ENCODE measurements around the gene TENM4. TPM values are rescaled to one million over a fixed set of nuclear protein-coding genes. Genes with fewer than 3 reads are reported as not detected.

Gene TENM4
- total and polyA plus RNA-seq, 4 experiments from 2014 or later, result 0.25 to 0.28 TPM; not detected in 2

GRCh38 chr11:78909386-78909785, 531.4 kb downstream of the TENM4 start:
- ChIA-PET CTCF (ENCODE audit: partially characterized antibody) (no interaction called here), POLR2A (ENCODE audit: partially characterized antibody) (no interaction called here)
- no peak for DNase-seq
- Histone ChIP-seq H3K4me1 (ENCODE audit: insufficient read depth, low read length) (no peaks in the 10 kb centered on the region), H3K36me3 (ENCODE audit: insufficient read depth, low read length) (no peaks in the 10 kb centered on the region), H3K9me3 (ENCODE audit: control insufficient read depth in 1 of 2, low read length in 2 of 2) (no peaks in the 10 kb centered on the region), H3K27me3 (ENCODE audit: insufficient read depth, low read length) (no peaks in the 10 kb centered on the region), H3K4me3 (ENCODE audit: low read length in 2 of 2) (no peak overlapping the region), H3K27ac (ENCODE audit: low read depth, low read length) (no peak overlapping the region)
- no peak overlapping the region for H3K4me3 Mint-ChIP-seq
- peaks cover 0 to 1% (median 0%) of the 10 kb centered on the region in 4 donors for H3K4me1 Mint-ChIP-seq
- no peak overlapping the region for H3K27ac Mint-ChIP-seq
- peaks cover 0 to 2% of the 10 kb centered on the region in 2 donors for H3K27me3 Mint-ChIP-seq
- no peaks in the 10 kb centered on the region for H3K36me3 Mint-ChIP-seq
- H3K9me3 Mint-ChIP-seq, result no peaks in the 10 kb centered on the region
- intact Hi-C loops (cut with micrococcal nuclease), result no loop called here

- Histone ChIP-seq H3K4me1 (ENCODE audit: insufficient read depth, low read length) (no peaks in the 10 kb centered on the region), H3K9me3 (ENCODE audit: control insufficient read depth in 1 of 2, low read length in 2 of 2) (no peaks in the 10 kb centered on the region), H3K27ac (ENCODE audit: low read depth, low read length) (no peak overlapping the region), H3K36me3 (ENCODE audit: insufficient read depth, low read length) (no peaks in the 10 kb centered on the region), H3K4me3 (ENCODE audit: low read length in 2 of 2) (no peak overlapping the region), H3K27me3 (ENCODE audit: insufficient read depth, low read length) (no peaks in the 10 kb centered on the region)
- H3K4me3 Mint-ChIP-seq, result no peak overlapping the region
- intact Hi-C loops (cut with micrococcal nuclease), result no loop called here
- no peak overlapping the region for H3K27ac Mint-ChIP-seq
- ChIA-PET POLR2A (ENCODE audit: partially characterized antibody) (no interaction called here), CTCF (ENCODE audit: partially characterized antibody) (no interaction called here)
- H3K27me3 Mint-ChIP-seq, result peaks cover 3% of the 10 kb centered on the region in 2 donors
- no peaks in the 10 kb centered on the region for H3K4me1 Mint-ChIP-seq
- H3K9me3 Mint-ChIP-seq, result no peaks in the 10 kb centered on the region
- DNase-seq, result no peak
- H3K36me3 Mint-ChIP-seq, result no peaks in the 10 kb centered on the region
Observed at GRCh38 chr11:78907636-78908035, 533.2 kb downstream of the TENM4 start.

GRCh38 chr11:78906566-78906965, 534.3 kb downstream of the TENM4 start:
- Histone ChIP-seq H3K27ac (ENCODE audit: low read depth, low read length) (no peak overlapping the region), H3K36me3 (ENCODE audit: insufficient read depth, low read length) (no peaks in the 10 kb centered on the region), H3K27me3 (ENCODE audit: insufficient read depth, low read length) (no peaks in the 10 kb centered on the region), H3K9me3 (ENCODE audit: control insufficient read depth in 1 of 2, low read length in 2 of 2) (no peaks in the 10 kb centered on the region), H3K4me1 (ENCODE audit: insufficient read depth, low read length) (no peaks in the 10 kb centered on the region), H3K4me3 (ENCODE audit: low read length in 2 of 2) (no peak overlapping the region)
- H3K36me3 Mint-ChIP-seq, result no peaks in the 10 kb centered on the region
- ChIA-PET POLR2A (ENCODE audit: partially characterized antibody) (no interaction called here), CTCF (ENCODE audit: partially characterized antibody) (no interaction called here)
- H3K4me3 Mint-ChIP-seq, result no peak overlapping the region
- no peaks in the 10 kb centered on the region for H3K4me1 Mint-ChIP-seq
- H3K9me3 Mint-ChIP-seq, result no peaks in the 10 kb centered on the region
- H3K27me3 Mint-ChIP-seq, result peaks cover 4 to 5% of the 10 kb centered on the region in 2 donors
- no peak for DNase-seq
- intact Hi-C loops (cut with micrococcal nuclease), result no loop called here
- H3K27ac Mint-ChIP-seq, result no peak overlapping the region

DNA sequence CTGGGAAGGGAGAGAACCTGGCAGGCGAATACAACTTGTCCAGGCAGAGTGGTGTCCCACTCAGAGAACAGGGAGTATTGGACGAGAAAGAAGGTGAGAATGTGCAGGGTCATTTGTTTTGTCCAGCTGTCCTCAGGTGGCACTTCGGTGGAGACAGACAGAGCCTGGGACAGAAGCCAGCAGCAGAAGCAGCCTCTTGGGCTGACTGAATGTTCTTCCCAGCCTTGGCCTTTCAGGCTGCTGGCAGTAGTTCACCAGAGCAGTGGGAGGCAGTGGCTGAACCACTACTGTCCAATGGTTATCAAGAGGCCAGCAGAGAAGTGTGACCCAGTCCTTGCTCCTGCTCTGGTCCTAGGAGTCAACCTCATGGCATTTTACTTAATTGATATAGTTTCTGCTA, 535.1 kb downstream of the TENM4 start:
- Mint-ChIP-seq H3K4me3 (no peak overlapping the region), H3K36me3 (no peaks in the 10 kb centered on the region), H3K4me1 (no peaks in the 10 kb centered on the region), H3K27ac (no peak overlapping the region), H3K27me3 (peaks cover 6 to 7% of the 10 kb centered on the region in 2 donors), H3K9me3 (no peaks in the 10 kb centered on the region)
- no peaks in the 10 kb centered on the region for H3K4me1 ChIP-seq (ENCODE audit: insufficient read depth, low read length)
- H3K36me3 ChIP-seq (ENCODE audit: insufficient read depth, low read length), result no peaks in the 10 kb centered on the region
- ChIA-PET CTCF (ENCODE audit: partially characterized antibody) (no interaction called here), POLR2A (ENCODE audit: partially characterized antibody) (no interaction called here)
- no peaks in the 10 kb centered on the region for H3K27me3 ChIP-seq (ENCODE audit: insufficient read depth, low read length)
- DNase-seq, result no peak
- H3K4me3 ChIP-seq (ENCODE audit: low read length in 2 of 2), result no peak overlapping the region
- no peak overlapping the region for H3K27ac ChIP-seq (ENCODE audit: low read depth, low read length)
- no peaks in the 10 kb centered on the region for H3K9me3 ChIP-seq (ENCODE audit: control insufficient read depth in 1 of 2, low read length in 2 of 2)
- intact Hi-C loops (cut with micrococcal nuclease), result no loop called here

DNA sequence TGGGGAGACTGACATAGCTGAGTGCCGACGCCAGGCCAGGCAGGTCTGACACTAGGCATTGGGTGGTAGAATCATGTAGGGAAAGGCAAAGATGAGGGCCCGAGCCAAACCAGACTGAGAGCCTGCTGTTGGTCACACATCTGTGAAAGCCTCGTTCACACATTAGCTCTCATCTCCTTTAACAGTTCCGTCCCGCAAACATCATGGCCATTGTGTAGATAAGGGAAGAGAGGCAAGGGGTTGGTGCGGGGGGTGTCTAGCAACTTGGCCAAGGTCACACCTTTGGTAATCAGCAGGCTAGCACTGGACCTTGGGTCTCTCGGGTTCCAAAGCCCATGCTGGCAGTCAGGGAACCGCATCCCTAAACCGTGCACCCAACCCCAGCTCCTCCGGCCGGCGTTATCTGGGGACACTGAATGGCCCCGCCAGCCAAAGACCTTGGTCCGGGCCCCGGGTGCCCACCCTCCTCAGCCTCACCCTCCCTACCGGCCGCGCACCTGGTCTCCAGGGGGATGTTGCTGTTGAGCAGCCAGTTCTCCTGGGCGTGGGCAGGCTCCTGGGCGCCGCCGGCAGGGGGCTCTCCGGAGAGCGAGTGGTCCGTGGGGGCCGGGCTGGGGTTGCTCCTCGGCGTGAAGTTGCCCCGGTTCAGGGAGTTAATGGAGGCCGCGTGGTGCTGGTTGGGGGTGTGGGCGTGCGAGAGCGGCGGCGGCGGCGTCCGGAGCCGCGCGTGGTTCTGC, 537.9 kb downstream of the TENM4 start:
- Mint-ChIP-seq H3K4me3 (no peak overlapping the region), H3K36me3 (no peaks in the 10 kb centered on the region), H3K4me1 (no peaks in the 10 kb centered on the region), H3K9me3 (no peaks in the 10 kb centered on the region), H3K27ac (no peak overlapping the region), H3K27me3 (peaks cover 6 to 8% of the 10 kb centered on the region in 2 donors)
- no peak overlapping the region for H3K4me3 ChIP-seq (ENCODE audit: low read length in 2 of 2)
- H3K36me3 ChIP-seq (ENCODE audit: insufficient read depth, low read length), result no peaks in the 10 kb centered on the region
- no peaks in the 10 kb centered on the region for H3K4me1 ChIP-seq (ENCODE audit: insufficient read depth, low read length)
- no peak for DNase-seq
- ChIA-PET CTCF (ENCODE audit: partially characterized antibody) (no interaction called here), POLR2A (ENCODE audit: partially characterized antibody) (no interaction called here)
- intact Hi-C loops (cut with micrococcal nuclease), result no loop called here
- H3K27me3 ChIP-seq (ENCODE audit: insufficient read depth, low read length), result no peaks in the 10 kb centered on the region
- H3K9me3 ChIP-seq (ENCODE audit: control insufficient read depth in 1 of 2, low read length in 2 of 2), result no peaks in the 10 kb centered on the region
- no peak overlapping the region for H3K27ac ChIP-seq (ENCODE audit: low read depth, low read length)

GRCh38 chr11:78901831-78902230, 539.0 kb downstream of the TENM4 start:
- POLR2A ChIA-PET (ENCODE audit: partially characterized antibody), result no interaction called here
- H3K27me3 Mint-ChIP-seq, result peaks cover 6 to 8% of the 10 kb centered on the region in 2 donors

DNA sequence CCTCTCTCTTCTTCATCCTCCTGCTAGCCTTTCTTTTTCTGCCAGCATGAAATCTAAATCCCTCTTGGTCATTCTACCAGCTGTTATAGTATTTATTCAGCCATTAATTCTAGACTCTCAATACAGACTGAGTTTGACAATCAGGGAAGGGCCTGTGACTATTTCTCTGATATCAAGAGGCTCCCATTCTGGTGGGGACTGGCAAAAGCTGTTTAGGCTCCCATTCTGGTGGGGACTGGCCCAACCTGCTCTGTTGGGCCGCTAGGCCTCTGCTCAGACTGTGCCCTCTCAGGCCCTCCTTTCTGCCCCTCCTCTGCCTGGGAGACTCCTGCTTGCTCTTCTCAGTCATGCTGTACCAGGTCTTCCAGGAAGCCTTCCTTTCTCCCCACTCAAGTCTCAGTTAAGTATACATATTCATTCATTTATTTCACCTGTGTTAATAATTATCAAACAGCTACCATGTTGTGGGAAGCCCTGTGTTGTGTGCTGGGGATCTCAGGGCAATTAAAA, 542.5 kb downstream of the TENM4 start:
- ChIA-PET POLR2A (ENCODE audit: partially characterized antibody) (no interaction called here), CTCF (ENCODE audit: partially characterized antibody) (no interaction called here)
- no peak overlapping the region for H3K27ac ChIP-seq (ENCODE audit: low read depth, low read length)
- Mint-ChIP-seq H3K4me3 (no peak overlapping the region), H3K36me3 (no peaks in the 10 kb centered on the region), H3K27me3 (peaks cover 6% of the 10 kb centered on the region in 2 donors), H3K9me3 (no peaks in the 10 kb centered on the region), H3K4me1 (no peaks in the 10 kb centered on the region), H3K27ac (no peak overlapping the region)
- H3K9me3 ChIP-seq (ENCODE audit: control insufficient read depth in 1 of 2, low read length in 2 of 2), result no peaks in the 10 kb centered on the region
- no peaks in the 10 kb centered on the region for H3K27me3 ChIP-seq (ENCODE audit: insufficient read depth, low read length)
- no peak overlapping the region for H3K4me3 ChIP-seq (ENCODE audit: low read length in 2 of 2)
- no peaks in the 10 kb centered on the region for H3K4me1 ChIP-seq (ENCODE audit: insufficient read depth, low read length)
- intact Hi-C loops (cut with micrococcal nuclease), result no loop called here
- no peak for DNase-seq
- no peaks in the 10 kb centered on the region for H3K36me3 ChIP-seq (ENCODE audit: insufficient read depth, low read length)

More at GRCh38 chr11:78901831-78902230, 539.0 kb downstream of the TENM4 start:
- Mint-ChIP-seq H3K27ac (no peak overlapping the region), H3K4me3 (no peak overlapping the region), H3K36me3 (no peaks in the 10 kb centered on the region), H3K4me1 (no peaks in the 10 kb centered on the region), H3K9me3 (no peaks in the 10 kb centered on the region)
- intact Hi-C loops (cut with micrococcal nuclease), result no loop called here
- no peaks in the 10 kb centered on the region for H3K36me3 ChIP-seq (ENCODE audit: insufficient read depth, low read length)
- no peak overlapping the region for H3K27ac ChIP-seq (ENCODE audit: low read depth, low read length)
- H3K27me3 ChIP-seq (ENCODE audit: insufficient read depth, low read length), result no peaks in the 10 kb centered on the region
- no peak for DNase-seq
- CTCF ChIA-PET (ENCODE audit: partially characterized antibody), result interaction anchor here (1.5 kb wide), 1 partner anchor 12 kb away, joined by 3 read pairs; no protein-coding TSS in a partner anchor
- H3K9me3 ChIP-seq (ENCODE audit: control insufficient read depth in 1 of 2, low read length in 2 of 2), result no peaks in the 10 kb centered on the region
- H3K4me3 ChIP-seq (ENCODE audit: low read length in 2 of 2), result no peak overlapping the region
- H3K4me1 ChIP-seq (ENCODE audit: insufficient read depth, low read length), result no peaks in the 10 kb centered on the region

Measured in CD4-positive, alpha-beta memory T cell (primary cell).